Retina (tissue), 1 donor: ENCODE measurements around the gene ZMYND8.
"Not testable (repeated sequence)": the region's sequence is repeated elsewhere in the genome, so short reads cannot be mapped to it uniquely, and the experiment has no call there.

Source experiments
- DNase-seq: peaks from one replicate; pipeline ENCODE4 v3.0.0-alpha.2; 2016

Gene ZMYND8

GRCh38 chr20:47370850-47371782 lies 14.6 kb upstream of the ZMYND8 start:
- no peak for DNase-seq

GRCh38 chr20:47370214-47370613 lies 13.7 kb upstream of the ZMYND8 start:
- no peak for DNase-seq

DNA sequence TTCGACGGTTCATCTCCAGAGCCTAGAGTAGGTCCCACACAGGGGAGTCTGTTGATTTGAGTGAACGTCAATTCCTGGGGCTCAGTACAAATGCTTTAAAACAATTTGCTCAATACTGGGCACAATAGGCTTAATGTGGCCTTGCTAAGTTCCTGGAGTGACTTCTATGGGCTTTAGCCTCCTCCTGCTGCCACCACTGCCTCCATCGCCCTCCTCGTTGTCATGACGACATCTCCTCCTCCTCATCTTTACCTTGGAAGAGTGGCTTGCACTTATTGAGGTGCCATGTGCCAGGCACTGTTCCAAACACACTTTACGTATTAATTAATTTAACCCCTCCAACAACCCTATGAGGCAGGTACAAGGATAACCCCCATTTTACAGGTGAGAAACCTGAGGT lies 11.8 kb upstream of the ZMYND8 start:
- no peak for DNase-seq

DNA sequence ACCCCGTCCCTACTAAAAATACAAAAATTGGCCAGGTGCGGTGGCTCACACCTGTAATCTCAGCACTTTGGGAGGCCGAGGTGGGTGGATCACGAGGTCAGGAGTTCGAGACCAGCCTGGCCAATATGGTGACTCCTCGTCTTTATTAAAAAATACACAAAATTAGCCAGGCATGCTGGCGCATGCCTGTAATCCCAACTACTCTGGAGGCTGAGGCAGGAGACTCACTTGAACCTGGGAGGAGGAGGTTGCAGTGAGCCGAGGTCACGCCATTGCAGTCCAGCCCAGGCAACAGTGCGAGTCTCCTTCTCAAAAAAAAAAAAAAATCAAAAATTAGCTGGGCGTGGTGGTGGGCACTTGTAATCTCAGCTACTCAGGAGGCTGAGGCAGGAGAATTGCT lies 9.8 kb upstream of the ZMYND8 start:
- not testable (repeated sequence) for DNase-seq

DNA sequence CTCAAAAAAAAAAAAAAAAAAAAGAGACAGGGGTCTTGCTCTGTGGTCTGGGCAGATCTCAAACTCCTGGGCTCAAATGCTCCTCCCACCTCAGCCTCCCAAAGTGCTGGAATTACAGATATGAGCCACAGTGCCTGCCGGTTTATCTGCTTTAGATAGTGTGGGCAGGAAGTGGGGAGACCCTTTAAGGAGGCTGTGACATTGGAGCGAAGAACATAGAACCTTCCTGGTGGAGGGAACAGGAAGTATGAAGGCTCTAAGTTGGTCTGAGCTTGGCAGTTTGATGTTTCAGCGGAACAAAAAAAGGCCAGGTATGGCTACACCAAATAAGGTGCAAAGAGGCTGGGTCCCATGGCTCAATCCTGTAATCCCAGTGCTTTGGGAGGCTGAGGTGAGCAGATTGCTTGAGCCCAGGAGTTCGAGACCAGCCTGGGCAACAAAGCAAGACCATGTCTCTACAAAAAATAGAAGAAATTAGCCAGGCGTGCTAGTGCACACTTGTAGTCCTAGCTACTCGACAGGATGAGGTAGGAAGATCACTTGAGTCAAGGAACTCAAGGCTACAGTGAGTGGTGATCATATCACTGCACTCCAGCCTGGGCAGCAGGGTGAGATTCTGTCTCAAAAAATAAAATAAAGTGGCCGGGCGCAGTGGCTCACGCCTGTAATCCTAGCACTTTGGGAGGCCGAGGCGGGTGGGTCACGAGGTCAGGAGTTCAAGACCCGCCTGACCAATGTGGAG lies 8.7 kb upstream of the ZMYND8 start:
- DNase-seq: no peak

DNA sequence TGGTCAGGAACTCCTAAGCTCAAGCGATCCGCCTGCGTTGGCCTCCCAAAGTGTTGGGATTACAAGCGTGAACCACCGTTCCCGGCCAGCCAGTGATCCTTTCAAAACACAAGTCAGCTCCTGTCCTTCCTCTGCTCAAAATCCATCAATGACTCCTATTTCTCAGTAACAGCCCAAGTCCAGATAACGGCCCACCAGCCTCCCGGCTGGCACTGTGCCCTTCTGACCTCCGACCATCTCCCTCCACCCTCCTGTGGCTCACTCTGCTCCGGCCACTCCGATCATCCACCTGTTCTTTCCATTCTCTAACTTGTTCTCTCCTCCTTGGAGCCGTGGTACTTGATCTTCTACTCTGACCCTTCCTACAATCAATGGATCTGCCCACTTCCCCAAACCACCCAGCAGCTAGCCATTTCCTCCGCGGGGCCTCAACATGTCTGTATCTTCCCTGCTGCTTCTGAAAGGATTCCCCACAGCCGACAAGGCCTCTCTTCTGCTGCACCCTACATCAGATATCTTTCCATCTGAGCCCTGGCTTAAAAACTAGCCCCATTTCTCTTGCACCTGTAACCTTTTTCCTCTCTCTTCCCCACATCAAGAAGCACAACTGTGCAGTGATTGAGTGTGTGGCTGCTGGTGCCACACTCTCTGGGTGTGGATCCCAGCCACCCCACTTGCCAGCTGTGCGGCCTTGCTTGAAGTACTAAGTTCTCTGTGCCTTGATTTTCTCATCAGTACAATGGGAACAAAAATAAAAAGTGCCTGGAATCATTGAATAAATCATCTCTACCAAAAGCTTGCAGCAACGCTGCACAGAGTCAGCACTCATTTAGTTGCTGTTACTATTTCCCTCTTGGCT lies 6.1 kb upstream of the ZMYND8 start:
- DNase-seq: no peak

DNA sequence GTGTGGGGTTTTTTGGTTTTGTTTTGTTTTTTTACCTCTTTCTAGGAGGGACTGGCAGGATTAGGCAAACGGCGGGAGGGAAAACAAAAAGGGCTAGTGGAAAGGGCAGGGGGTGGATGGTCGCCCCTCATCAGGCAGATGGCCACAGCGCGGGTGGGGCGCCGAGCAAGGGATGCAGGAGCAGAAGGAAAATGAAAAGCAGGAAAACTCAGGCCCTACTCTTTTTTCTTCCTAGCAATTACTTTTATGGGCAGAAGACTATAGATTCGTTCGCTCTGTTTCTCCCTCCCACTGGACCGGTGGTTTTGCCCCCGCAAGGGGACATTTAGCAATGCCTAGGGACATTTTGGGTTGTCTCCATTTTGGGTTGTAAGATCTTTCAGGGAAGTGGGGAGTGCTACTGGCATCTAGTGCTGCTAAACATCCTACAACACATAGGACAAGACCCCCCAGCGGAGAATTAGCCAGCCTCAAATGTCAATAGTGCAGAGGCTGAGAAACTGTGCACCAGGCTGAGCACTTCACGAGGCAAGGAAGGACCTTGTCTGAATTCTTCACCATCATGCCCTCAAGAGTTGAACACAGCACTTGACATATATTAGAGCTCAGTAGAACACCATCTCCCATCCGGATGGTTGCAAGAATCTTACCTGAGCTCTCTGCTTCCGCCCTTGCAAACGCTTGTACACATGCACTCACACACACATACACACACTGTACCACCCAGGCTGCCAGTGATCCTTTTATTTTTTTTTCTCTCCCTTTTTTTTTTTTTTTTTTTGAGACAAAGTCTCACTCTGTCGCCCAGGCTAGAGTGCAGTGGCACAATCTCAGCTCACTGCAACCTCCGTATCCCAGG lies 4.8 kb upstream of the ZMYND8 start:
- no peak for DNase-seq

GRCh38 chr20:47360297-47361056 lies 4.0 kb upstream of the ZMYND8 start:
- peak; percentile 85 for DNase-seq

- DNase-seq: no peak
These were observed 3.2 kb upstream of the ZMYND8 start for GRCh38 chr20:47359530-47360296.

DNA sequence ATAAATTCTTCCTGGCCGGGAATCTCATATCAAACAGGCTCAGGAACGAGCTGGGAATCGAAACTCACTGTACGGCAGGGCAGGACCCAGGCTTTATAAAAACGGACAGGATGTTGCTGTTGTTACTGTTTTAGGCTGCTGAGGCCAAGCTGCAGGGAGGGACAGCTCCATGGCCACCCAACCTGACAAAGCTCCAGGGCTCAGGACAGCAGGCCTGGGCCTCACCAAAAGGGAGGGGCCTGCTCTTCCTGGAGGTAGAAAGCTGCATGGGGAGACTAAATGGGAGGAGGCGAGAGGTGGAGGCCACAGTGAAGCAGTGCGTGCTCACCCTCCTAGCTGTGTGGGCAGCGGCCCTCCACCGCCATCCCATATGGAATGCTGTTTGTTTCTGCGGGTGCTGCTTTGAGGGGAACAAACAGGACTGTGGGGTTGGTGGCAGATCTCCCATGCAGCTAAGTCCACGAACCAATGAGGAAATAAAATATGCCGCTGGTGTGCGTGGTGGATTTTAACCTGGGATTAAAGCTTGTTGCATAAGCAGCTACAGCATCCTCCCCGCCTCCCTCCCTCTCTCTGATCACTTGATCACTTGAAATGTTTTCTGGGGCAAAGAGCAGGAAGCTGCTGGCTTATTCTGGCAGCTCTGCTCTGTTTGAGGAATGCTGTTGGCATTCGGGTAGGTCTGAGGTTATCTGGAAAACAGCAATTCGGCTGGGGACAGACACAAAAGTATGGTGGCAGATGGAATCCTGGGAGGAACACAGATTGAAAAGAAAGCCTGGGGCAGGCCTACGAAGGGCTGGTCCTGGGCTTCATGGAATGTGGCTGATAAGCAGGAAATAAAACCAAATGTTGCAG lies 2.4 kb upstream of the ZMYND8 start:
- DNase-seq: peak; percentile 74

GRCh38 chr20:47358039-47358671 lies 1.7 kb upstream of the ZMYND8 start:
- no peak for DNase-seq

GRCh38 chr20:47357296-47358038 lies 968 bp upstream of the ZMYND8 start:
- peak; percentile 88 for DNase-seq

- peak; percentile 42 for DNase-seq
These were observed 326 bp downstream of the ZMYND8 start for GRCh38 chr20:47356220-47356525.

DNA sequence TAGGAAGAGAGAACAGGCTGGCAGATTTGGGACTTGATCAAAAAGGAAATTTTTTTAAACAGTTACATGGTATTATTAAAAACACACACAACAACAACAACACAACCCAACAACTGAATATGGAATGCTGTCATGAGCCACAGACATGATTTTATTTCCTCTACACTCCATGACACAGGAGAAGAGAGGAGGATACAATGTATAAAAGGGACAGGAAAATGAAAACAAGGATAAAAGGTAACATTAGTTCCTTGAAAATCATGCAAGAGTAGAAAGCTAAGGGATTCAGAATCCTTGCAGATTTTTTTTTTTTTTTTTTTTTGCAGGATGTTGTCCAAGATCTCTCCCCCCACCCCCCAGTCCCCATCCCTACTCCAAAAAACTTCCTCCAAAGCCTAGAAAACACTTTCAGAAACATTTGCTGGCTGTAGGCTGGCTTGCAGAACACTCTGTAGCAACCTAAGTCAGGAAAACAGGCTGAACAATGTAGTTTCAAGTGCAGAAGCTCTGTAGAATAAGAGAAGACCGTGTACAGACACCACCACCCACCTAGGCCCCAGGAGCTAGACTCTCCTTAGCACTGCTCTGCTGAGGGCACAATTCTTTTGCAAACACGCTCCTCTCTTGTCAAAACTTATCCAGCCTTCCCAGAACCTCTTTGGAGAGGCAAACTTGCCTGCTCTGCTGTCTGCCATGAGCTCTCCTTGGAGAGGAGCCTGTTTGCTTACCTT lies 845 bp downstream of the ZMYND8 start:
- DNase-seq: peak; percentile 42

- DNase-seq: no peak
These were observed 1.6 kb downstream of the ZMYND8 start for GRCh38 chr20:47354714-47355488.

- DNase-seq: no peak
These were observed 2.1 kb downstream of the ZMYND8 start for GRCh38 chr20:47354464-47354713.
